Astrocyte of the cerebellum (primary cell): ENCODE data around the gene DOC2A.

Experiments
- DNase-seq: peaks from one replicate; pipeline ENCODE4 v3.0.0-alpha.2; 2011; ENCODE audit warnings: low read depth
- H3K4me3 ChIP-seq: 2 replicates; pipeline ENCODE4 v1.5.1; 2011; ENCODE audit warnings: mild to moderate bottlenecking, low read depth, low read length, moderate library complexity
- in situ Hi-C: cut with HindIII; loops from 2 replicates; pipeline ENCODE4 v1.10.0; 2017; ENCODE audit warnings: low sequenced_read_pairs
- TF ChIP-seq, protein P1 (sequence below): IDR thresholded peaks from 2 replicates; pipeline ENCODE4 v1.5.1; 2012; ENCODE audit warnings: low read length, low read depth, moderate library complexity, mild to moderate bottlenecking; ENCODE audit errors: missing control alignments

The DOC2A gene

DNA sequence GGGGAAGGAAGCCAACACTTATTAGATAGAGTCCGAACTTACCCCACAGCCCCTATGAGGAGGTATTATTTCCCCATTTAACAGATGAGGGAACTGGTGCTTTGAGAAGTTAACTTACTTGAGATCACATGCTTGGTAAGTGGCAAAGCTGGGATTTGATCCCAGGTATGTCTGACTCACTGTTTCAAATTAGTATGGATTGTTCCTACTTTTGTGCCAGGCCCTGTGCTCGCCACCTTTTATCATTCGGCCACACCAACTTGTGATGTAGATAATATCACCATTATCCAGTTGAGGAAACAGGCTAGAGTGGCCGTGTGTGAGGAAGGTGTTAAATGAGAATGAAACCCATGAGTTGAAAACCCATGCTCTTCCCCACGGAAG, 26.1 kb downstream of the DOC2A start:
- no peak for DNase-seq
- in situ Hi-C loops, result no loop called here
- no peak overlapping the region for H3K4me3 ChIP-seq

DNA sequence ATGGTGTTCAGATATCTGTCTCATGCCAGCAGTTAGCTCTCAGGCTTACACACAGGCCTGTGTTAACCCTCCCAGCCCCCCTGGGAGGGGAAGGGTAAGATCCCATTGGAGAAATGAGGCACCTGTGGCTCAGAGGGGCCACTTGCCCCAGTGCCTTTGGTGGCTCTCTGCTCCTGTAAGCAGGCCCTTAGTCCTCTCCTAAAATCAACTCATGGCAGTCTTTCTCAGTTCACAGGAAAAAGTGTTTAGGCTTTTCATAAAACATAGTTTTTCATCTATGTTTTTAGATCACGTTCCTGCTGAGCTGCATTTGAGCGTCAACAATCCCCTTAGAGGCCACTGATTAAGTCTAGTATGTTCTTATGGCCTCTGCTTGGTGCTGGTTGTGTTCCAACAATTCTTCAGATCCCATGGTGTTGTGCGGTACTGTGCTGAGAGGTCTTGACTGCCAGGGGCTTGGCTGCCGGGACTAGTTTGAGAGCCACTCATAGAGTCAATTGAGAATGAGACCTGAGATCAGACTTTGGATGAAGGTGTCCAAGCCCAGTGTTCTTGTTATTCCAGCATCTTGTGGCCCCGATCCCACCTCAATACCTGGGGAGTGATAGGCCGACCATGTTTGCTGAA, 26.6 kb downstream of the DOC2A start:
- TF ChIP-seq, protein P1, sequence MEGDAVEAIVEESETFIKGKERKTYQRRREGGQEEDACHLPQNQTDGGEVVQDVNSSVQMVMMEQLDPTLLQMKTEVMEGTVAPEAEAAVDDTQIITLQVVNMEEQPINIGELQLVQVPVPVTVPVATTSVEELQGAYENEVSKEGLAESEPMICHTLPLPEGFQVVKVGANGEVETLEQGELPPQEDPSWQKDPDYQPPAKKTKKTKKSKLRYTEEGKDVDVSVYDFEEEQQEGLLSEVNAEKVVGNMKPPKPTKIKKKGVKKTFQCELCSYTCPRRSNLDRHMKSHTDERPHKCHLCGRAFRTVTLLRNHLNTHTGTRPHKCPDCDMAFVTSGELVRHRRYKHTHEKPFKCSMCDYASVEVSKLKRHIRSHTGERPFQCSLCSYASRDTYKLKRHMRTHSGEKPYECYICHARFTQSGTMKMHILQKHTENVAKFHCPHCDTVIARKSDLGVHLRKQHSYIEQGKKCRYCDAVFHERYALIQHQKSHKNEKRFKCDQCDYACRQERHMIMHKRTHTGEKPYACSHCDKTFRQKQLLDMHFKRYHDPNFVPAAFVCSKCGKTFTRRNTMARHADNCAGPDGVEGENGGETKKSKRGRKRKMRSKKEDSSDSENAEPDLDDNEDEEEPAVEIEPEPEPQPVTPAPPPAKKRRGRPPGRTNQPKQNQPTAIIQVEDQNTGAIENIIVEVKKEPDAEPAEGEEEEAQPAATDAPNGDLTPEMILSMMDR, result no peak
- in situ Hi-C loops, result no loop called here
- no peak overlapping the region for H3K4me3 ChIP-seq
- no peak for DNase-seq

More for the DNA sequence above, 26.1 kb downstream of the DOC2A start:
- TF ChIP-seq, protein P1, result no peak

DNA sequence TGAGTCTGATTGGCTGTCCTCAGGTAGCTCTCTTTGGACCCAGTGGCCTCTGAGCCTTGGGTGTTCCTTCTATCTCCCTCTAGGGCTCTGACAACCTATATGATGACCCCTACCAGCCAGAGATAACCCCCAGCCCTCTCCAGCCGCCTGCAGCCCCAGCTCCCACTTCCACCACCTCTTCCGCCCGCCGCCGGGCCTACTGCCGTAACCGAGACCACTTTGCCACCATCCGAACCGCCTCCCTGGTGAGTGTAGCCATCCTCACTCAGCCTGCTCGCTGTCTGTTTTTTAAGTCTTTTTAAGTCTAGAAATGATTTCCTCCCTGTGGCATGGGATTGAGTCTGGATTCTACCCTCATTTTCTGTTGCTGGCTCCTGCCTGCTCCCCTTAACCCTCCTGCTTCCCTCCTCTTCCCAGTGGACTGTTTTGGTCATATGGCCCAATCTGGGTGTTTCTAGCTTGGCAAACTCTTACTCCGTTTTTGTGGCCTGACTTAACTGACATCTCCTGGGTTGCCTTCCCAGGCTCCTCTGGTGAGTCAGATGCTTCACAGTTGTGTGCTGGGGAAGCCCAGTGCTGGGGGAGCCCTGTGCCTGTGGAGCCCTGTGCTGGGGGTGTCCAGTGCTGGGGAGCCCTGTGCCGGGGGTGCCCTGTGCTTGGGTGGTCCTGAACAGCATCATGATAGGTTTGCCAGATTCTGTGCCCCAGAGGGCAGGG, 27.2 kb downstream of the DOC2A start:
- no peak for DNase-seq
- in situ Hi-C loops, result no loop called here
- H3K4me3 ChIP-seq, result no peak overlapping the region
- TF ChIP-seq, protein P1, result no peak

DNA sequence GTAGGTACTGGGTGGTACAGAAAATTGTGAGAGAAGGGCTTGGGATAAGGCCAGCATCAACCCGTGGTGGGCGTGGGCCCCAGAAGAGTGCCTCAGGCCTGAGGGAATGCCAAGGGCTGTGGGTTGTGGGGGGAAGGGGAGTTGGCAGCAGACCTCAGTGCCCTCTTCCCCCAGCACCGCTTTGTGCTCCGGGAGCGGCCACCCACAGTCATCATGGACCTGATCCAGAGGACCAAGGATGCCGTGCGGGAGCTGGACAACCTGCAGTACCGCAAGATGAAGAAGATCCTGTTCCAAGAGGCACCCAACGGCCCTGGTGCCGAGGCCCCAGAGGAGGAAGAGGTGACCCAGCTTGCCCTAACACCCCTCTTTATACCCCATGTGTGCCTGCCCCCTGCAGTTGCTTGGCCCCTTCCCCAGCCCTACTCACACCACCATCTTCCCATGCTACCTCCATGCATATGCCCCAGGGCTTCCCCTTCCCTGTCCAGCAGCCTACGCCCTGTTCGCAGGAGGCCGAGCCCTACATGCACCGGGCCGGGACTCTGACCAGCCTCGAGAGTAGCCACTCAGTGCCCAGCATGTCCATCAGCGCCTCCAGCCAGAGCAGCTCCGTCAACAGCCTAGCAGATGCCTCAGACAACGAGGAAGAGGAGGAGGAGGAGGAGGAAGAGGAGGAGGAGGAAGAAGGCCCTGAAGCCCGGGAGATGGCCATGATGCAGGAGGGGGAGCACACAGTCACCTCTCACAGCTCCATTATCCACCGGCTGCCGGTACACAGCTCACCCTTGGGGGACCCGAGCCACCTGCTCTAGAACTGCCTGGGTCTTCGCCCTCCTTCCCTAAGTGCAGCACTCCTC, 28.0 kb downstream of the DOC2A start:
- H3K4me3 ChIP-seq, result no peak overlapping the region
- TF ChIP-seq, protein P1, result no peak
- in situ Hi-C loops, result no loop called here
- DNase-seq, result no peak

DNA sequence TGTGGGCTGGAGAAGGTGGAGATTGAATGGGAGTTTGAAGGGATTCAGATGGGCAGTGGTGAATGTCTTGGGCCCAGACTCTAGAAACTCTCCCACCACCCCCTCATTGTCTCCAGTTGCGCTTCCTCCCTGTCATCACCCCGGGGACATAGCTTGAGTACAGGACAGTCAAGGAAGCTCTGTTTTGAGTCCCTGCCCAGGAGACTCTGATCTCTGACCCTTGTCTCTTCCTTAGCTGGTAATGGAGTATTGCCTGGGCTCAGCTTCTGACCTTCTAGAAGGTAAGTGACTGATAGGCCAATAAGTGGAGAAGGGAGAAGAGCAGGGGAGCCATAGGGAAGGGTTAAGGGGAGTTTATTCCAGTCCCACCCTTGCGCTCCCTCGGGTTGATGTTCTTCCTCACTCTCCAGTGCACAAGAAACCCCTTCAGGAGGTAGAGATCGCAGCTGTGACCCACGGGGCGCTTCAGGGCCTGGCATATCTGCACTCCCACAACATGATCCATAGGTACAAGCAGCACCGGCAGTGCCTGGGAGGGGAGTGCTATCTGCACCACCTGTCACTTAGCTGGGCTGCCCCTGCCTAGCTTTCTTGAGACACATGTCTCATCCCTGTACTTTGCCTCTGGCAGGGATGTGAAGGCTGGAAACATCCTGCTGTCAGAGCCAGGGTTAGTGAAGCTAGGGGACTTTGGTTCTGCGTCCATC, 32.1 kb downstream of the DOC2A start:
- in situ Hi-C loops, result no loop called here
- TF ChIP-seq, protein P1, result no peak
- no peak for DNase-seq
- H3K4me3 ChIP-seq, result no peak overlapping the region

DNA sequence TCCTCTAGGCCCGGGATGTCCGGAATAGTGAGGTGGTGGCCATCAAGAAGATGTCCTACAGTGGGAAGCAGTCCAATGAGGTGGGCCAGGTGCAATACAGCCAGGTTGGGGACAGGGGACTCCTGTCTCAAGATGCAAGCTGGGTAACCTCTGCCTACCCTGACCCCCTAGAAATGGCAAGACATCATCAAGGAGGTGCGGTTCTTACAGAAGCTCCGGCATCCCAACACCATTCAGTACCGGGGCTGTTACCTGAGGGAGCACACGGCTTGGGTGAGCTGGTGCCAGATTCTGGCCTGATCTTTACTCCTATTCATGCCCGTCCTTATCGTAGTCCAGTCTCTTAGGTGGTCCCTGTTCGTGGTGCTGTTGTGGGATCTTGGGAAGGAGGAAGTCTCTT, 32.7 kb downstream of the DOC2A start:
- TF ChIP-seq, protein P1, result no peak
- no peak for DNase-seq
- in situ Hi-C loops, result no loop called here
- H3K4me3 ChIP-seq, result no peak overlapping the region
